OCI-LY7 (cell line): Measurements from ENCODE around the gene COL9A1. TPM values are rescaled to one million over a fixed set of nuclear protein-coding genes. Genes with fewer than 3 reads are reported as not detected.

Experiments
- BruUV-seq: library from RNA; stranded (reverse); fragments of 400-500 nt; replicated peaks from 2 replicates; lab custom pipeline; 2021; lab: Mats Ljungman, UMichigan
- CTCF ChIA-PET: fragments of 300-600 bp; sonication (Branson Sonifier 250); formaldehyde crosslinking; loops from one replicate; lab custom pipeline; 2022; ENCODE audit warnings: antibody characterized with exemption; ENCODE audit not compliant: unreplicated experiment; lab: Charles Lee
- POLR2A ChIA-PET: fragments of 300-600 bp; sonication (Branson Sonifier 250); formaldehyde crosslinking; loops from one replicate; lab custom pipeline; 2022; ENCODE audit warnings: antibody characterized with exemption; lab: Charles Lee
- DNase-seq: peaks from one replicate; pipeline ENCODE4 v3.0.0-alpha.2; 2015; ENCODE audit warnings: low spot score
- H2AFZ ChIP-seq: fragments of 200-600 bp; sonication (generic), shearing (Covaris generic); 2 replicates; pipeline ENCODE4 v1.6.1; 2014; ENCODE audit warnings: mild to moderate bottlenecking, antibody characterized with exemption, low read length, moderate library complexity
- H3K27ac ChIP-seq: fragments of 200-600 bp; sonication (generic); 2 replicates; pipeline ENCODE4 v1.5.1; 2014; ENCODE audit warnings: mixed run types, low read depth, mild to moderate bottlenecking, moderate library complexity, low read length, inconsistent platforms; ENCODE audit not compliant: poor library complexity, severe bottlenecking
- H3K36me3 ChIP-seq: fragments of 200-600 bp; sonication (generic); 2 replicates; pipeline ENCODE4 v1.6.1; 2014; ENCODE audit warnings: mild to moderate bottlenecking, antibody characterized with exemption, low read length, moderate library complexity, mixed read lengths; ENCODE audit not compliant: insufficient read depth
- H3K4me1 ChIP-seq: fragments of 200-600 bp; sonication (generic); 2 replicates; pipeline ENCODE4 v1.5.1; 2014; ENCODE audit warnings: mild to moderate bottlenecking, low read length; ENCODE audit not compliant: insufficient read depth, poor library complexity, severe bottlenecking
- H3K4me2 ChIP-seq: fragments of 200-600 bp; sonication (generic); 2 replicates; pipeline ENCODE4 v1.6.1; 2014; ENCODE audit warnings: mild to moderate bottlenecking, low read length
- H3K4me3 ChIP-seq: fragments of 200-600 bp; sonication (generic); 2 replicates; pipeline ENCODE4 v1.5.1; 2014; ENCODE audit warnings: mild to moderate bottlenecking, low read depth, low read length; ENCODE audit not compliant: poor library complexity, severe bottlenecking
- H3K79me2 ChIP-seq: fragments of 200-600 bp; sonication (generic); 2 replicates; pipeline ENCODE4 v1.6.1; 2016; ENCODE audit warnings: low read depth, mild to moderate bottlenecking, low read length, moderate library complexity, mixed read lengths; ENCODE audit not compliant: insufficient read depth
- H3K9me2 ChIP-seq: fragments of 200-600 bp; sonication (generic); 2 replicates; pipeline ENCODE4 v1.6.1; 2016; ENCODE audit warnings: mild to moderate bottlenecking, low read length, mixed read lengths; ENCODE audit not compliant: insufficient read depth
- H3K9me3 ChIP-seq: fragments of 200-600 bp; sonication (generic); 2 replicates; pipeline ENCODE4 v1.6.1; 2014; ENCODE audit warnings: mild to moderate bottlenecking, mixed run types, low read length, mixed read lengths
- H4K20me1 ChIP-seq: fragments of 200-600 bp; sonication (generic); 2 replicates; pipeline ENCODE4 v1.6.1; 2014; ENCODE audit warnings: mild to moderate bottlenecking, antibody characterized with exemption, low read length, moderate library complexity, mixed read lengths; ENCODE audit not compliant: insufficient read depth
- CTCF ChIP-seq: fragments of 200-600 bp; sonication (generic); conservative IDR thresholded peaks from 2 replicates; pipeline ENCODE4 v1.5.1; 2014; ENCODE audit warnings: mild to moderate bottlenecking, antibody characterized with exemption, low read length, moderate library complexity, mixed read lengths
- EZH2phosphoT487 ChIP-seq: fragments of 200-600 bp; sonication (generic); IDR thresholded peaks from 2 replicates; pipeline ENCODE4 v1.6.1; 2018; ENCODE audit warnings: low read depth, borderline replicate concordance, mild to moderate bottlenecking, mixed run types, antibody characterized with exemption, low read length, moderate library complexity, mixed read lengths
- intact Hi-C: fragments of 100-400 bp; cut with micrococcal nuclease; formaldehyde crosslinking; loops from one replicate; pipeline ENCODE4 v1.10.0; 2022; ENCODE audit not compliant: unreplicated experiment
- total RNA-seq, 2 experiments: library from RNA; depleted of rRNA in 1 of 2; stranded (reverse); fragments of >200 nt in 1 of 2; shearing (Covaris generic) in 1 of 2; gene quantifications; 2 replicates each; pipeline ENCODE4 v1.2.3, GENCODE V29; 2014 to 2022

The COL9A1 gene
- total RNA-seq, 2 experiments from 2014 or later: not detected

DNA sequence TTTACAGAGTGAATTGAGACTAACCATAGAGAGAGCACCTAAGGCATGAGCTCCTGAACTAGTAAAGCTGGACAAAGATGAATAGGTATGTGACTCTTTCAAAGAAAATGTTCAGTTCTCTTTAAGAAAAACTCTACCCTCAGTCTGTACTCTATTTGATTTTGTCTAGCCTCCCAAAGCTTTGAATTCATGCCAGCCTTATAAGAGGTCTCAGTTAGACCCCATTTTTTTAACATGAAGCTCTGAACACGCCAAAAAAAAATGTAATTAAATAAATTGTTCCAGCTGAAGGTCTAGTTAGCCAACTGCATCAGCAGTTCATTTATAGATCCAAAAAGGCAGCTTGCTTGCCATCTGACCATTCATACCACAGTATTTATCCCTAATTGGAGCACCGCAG lies 71.6 kb downstream of the COL9A1 start:
- Histone ChIP-seq H3K27ac (no peak overlapping the region), H3K4me1 (no peaks in the 10 kb centered on the region), H4K20me1 (no peaks in the 10 kb centered on the region), H2AFZ (no peak overlapping the region), H3K9me2 (no peaks in the 10 kb centered on the region), H3K4me3 (no peak overlapping the region), H3K79me2 (no peaks in the 10 kb centered on the region), H3K4me2 (no peak overlapping the region), H3K9me3 (no peaks in the 10 kb centered on the region), H3K36me3 (no peaks in the 10 kb centered on the region)
- POLR2A ChIA-PET: interaction anchor here (0.6 to 0.8 kb wide), 4 partner anchors 11 to 20 kb away, joined by 3 to 7 read pairs (median 4); no protein-coding TSS in a partner anchor
- BruUV-seq: no TSS peak
- intact Hi-C loops: no loop called here
- no peak for TF ChIP-seq EZH2phosphoT487
- no peak for TF ChIP-seq CTCF
- CTCF ChIA-PET: no interaction called here
- DNase-seq: no peak

DNA sequence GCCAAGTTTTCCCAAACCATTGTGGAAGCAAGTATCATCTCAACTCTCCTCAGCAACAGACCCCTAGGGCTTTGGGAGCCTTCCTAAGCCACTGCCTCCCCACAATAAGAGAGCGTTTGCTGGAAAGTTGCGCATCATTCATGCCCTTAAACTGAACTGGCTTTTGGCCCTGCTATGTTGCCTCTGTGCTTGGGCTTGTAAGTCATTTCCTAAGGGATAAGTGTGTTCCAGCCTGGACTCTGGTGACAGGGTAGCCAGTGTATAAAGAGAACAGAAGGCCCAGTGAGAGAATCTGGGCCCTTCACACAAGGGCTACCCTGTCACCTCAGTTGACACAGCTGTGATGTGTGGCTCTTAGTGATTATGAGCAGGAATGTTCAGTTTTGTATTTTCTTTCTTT lies 77.8 kb downstream of the COL9A1 start:
- H3K36me3 ChIP-seq: no peaks in the 10 kb centered on the region
- BruUV-seq: no TSS peak
- CTCF ChIA-PET: no interaction called here

More for the DNA sequence above, 77.8 kb downstream of the COL9A1 start:
- TF ChIP-seq CTCF (no peak), EZH2phosphoT487 (no peak)
- H3K4me2 ChIP-seq: no peak overlapping the region
- H3K4me1 ChIP-seq: no peaks in the 10 kb centered on the region
- no peak overlapping the region for H2AFZ ChIP-seq
- DNase-seq: no peak
- no peak overlapping the region for H3K4me3 ChIP-seq
- no peaks in the 10 kb centered on the region for H3K9me2 ChIP-seq
- intact Hi-C loops: loop anchor here (10.0 kb wide), 1 partner anchor 790 kb away; no protein-coding TSS in a partner anchor
- no peaks in the 10 kb centered on the region for H4K20me1 ChIP-seq
- POLR2A ChIA-PET: interaction anchor here (0.6 to 1.1 kb wide), 3 partner anchors 20 to 91 kb away, joined by 3 read pairs; no protein-coding TSS in a partner anchor
- no peaks in the 10 kb centered on the region for H3K79me2 ChIP-seq
- no peak overlapping the region for H3K27ac ChIP-seq
- no peaks in the 10 kb centered on the region for H3K9me3 ChIP-seq
